Dendritic cell treated with granulocyte-macrophage colony-stimulating factor and Interleukin-4, amounts not matched to agents 40 ng/mL and 50 ng/mL, for 4 days (primary cell): ENCODE data around the gene DDN.

Experiments used
- H3K27ac Mint-ChIP-seq: one replicate; pipeline ENCODE4 v1.8.0; 2022; ENCODE audit warnings: mild to moderate bottlenecking, mixed read lengths
- H3K27me3 Mint-ChIP-seq: one replicate; pipeline ENCODE4 v1.8.0; 2022; ENCODE audit warnings: mild to moderate bottlenecking, mixed read lengths
- H3K36me3 Mint-ChIP-seq: one replicate; pipeline ENCODE4 v1.8.0; 2022; ENCODE audit warnings: low read depth, mixed read lengths
- H3K4me1 Mint-ChIP-seq: one replicate; pipeline ENCODE4 v1.8.0; 2022; ENCODE audit warnings: low read depth, mixed read lengths
- H3K4me3 Mint-ChIP-seq: one replicate; pipeline ENCODE4 v1.8.0; 2022; ENCODE audit warnings: mild to moderate bottlenecking, moderate library complexity, mixed read lengths
- H3K9me3 Mint-ChIP-seq: one replicate; pipeline ENCODE4 v1.8.0; 2022; ENCODE audit warnings: mixed read lengths
- intact Hi-C: fragments of 100-400 bp; cut with micrococcal nuclease; formaldehyde crosslinking; loops from one replicate; pipeline ENCODE4 v1.15.0; 2022

Gene DDN

GRCh38 chr12:48966177-48966895 is 32.8 kb downstream of the DDN start:
- Mint-ChIP-seq H3K4me1 (peaks cover 49% of the 10 kb centered on the region), H3K9me3 (no peaks in the 10 kb centered on the region), H3K36me3 (no peaks in the 10 kb centered on the region), H3K4me3 (no peak overlapping the region), H3K27me3 (peaks cover 45% of the 10 kb centered on the region), H3K27ac (no peak overlapping the region)
- intact Hi-C loops, result no loop called here

- Mint-ChIP-seq H3K36me3 (no peaks in the 10 kb centered on the region), H3K4me1 (peaks cover 39% of the 10 kb centered on the region), H3K27me3 (peaks cover 38% of the 10 kb centered on the region), H3K9me3 (no peaks in the 10 kb centered on the region), H3K4me3 (no peak overlapping the region), H3K27ac (no peak overlapping the region)
- intact Hi-C loops, result no loop called here
Observed at GRCh38 chr12:48965298-48965838, 33.8 kb downstream of the DDN start.

GRCh38 chr12:48961801-48962200 is 37.4 kb downstream of the DDN start:
- Mint-ChIP-seq H3K36me3 (peaks cover 8% of the 10 kb centered on the region), H3K9me3 (no peaks in the 10 kb centered on the region), H3K27me3 (peaks cover 17% of the 10 kb centered on the region), H3K4me3 (no peak overlapping the region), H3K4me1 (peaks cover 32% of the 10 kb centered on the region), H3K27ac (no peak overlapping the region)
- intact Hi-C loops, result no loop called here

- H3K36me3 Mint-ChIP-seq, result peaks cover 13% of the 10 kb centered on the region
- peaks cover 17% of the 10 kb centered on the region for H3K27me3 Mint-ChIP-seq
- H3K27ac Mint-ChIP-seq, result no peak overlapping the region
- intact Hi-C loops, result no loop called here
- no peak overlapping the region for H3K4me3 Mint-ChIP-seq
- H3K9me3 Mint-ChIP-seq, result no peaks in the 10 kb centered on the region
- H3K4me1 Mint-ChIP-seq, result peaks cover 30% of the 10 kb centered on the region
Observed at GRCh38 chr12:48961331-48961730, 37.8 kb downstream of the DDN start.

GRCh38 chr12:48960834-48961233 is 38.3 kb downstream of the DDN start:
- peaks cover 18% of the 10 kb centered on the region for H3K36me3 Mint-ChIP-seq
- H3K4me1 Mint-ChIP-seq, result peaks cover 30% of the 10 kb centered on the region
- H3K4me3 Mint-ChIP-seq, result no peak overlapping the region
- intact Hi-C loops, result no loop called here
- peaks cover 14% of the 10 kb centered on the region for H3K27me3 Mint-ChIP-seq
- no peak overlapping the region for H3K27ac Mint-ChIP-seq
- H3K9me3 Mint-ChIP-seq, result no peaks in the 10 kb centered on the region

GRCh38 chr12:48958049-48958388 is 41.2 kb downstream of the DDN start:
- Mint-ChIP-seq H3K4me3 (peak overlapping the region; percentile 95), H3K27me3 (peaks cover 10% of the 10 kb centered on the region), H3K9me3 (no peaks in the 10 kb centered on the region), H3K27ac (peak overlapping the region; percentile 94), H3K4me1 (peaks cover 37% of the 10 kb centered on the region), H3K36me3 (peaks cover 28% of the 10 kb centered on the region)
- intact Hi-C loops, result no loop called here

- no peaks in the 10 kb centered on the region for H3K9me3 Mint-ChIP-seq
- peaks cover 42% of the 10 kb centered on the region for H3K4me1 Mint-ChIP-seq
- intact Hi-C loops, result no loop called here
- H3K4me3 Mint-ChIP-seq, result peak within 1 kb of the TSS; percentile 95
- H3K27ac Mint-ChIP-seq, result peak within 1 kb of the TSS; percentile 94
- peaks cover 35% of the 10 kb centered on the region for H3K36me3 Mint-ChIP-seq
- peaks cover 10% of the 10 kb centered on the region for H3K27me3 Mint-ChIP-seq
Observed at GRCh38 chr12:48957141-48958048, 41.8 kb downstream of the DDN start, which contains the start of gene ARF3. ARF3 (minus strand) TSS chr12:48957487; CDS start chr12:48941095, 16,392 bp downstream.

GRCh38 chr12:48956279-48957140 is 42.7 kb downstream of the DDN start:
- Mint-ChIP-seq H3K9me3 (no peaks in the 10 kb centered on the region), H3K27ac (peak overlapping the region; percentile 94), H3K36me3 (peaks cover 43% of the 10 kb centered on the region), H3K4me3 (peak overlapping the region; percentile 95), H3K27me3 (peaks cover 7% of the 10 kb centered on the region), H3K4me1 (peaks cover 46% of the 10 kb centered on the region)
- intact Hi-C loops, result loop anchor here (1.0 kb wide), 1 partner anchor 104 kb away; the partner anchor contains the start of gene DDX23

GRCh38 chr12:48954841-48955501 is 44.2 kb downstream of the DDN start:
- Mint-ChIP-seq H3K4me1 (peaks cover 51% of the 10 kb centered on the region), H3K27me3 (peaks cover 4% of the 10 kb centered on the region), H3K4me3 (peak overlapping the region; percentile 13), H3K36me3 (peaks cover 58% of the 10 kb centered on the region), H3K27ac (peak overlapping the region; percentile 94), H3K9me3 (no peaks in the 10 kb centered on the region)
- intact Hi-C loops, result no loop called here

- H3K4me1 Mint-ChIP-seq, result peaks cover 51% of the 10 kb centered on the region
- no peaks in the 10 kb centered on the region for H3K27me3 Mint-ChIP-seq
- no peaks in the 10 kb centered on the region for H3K9me3 Mint-ChIP-seq
- H3K4me3 Mint-ChIP-seq, result no peak overlapping the region
- no peak overlapping the region for H3K27ac Mint-ChIP-seq
- intact Hi-C loops, result no loop called here
- peaks cover 67% of the 10 kb centered on the region for H3K36me3 Mint-ChIP-seq
Observed at GRCh38 chr12:48954061-48954460, 45.1 kb downstream of the DDN start.

- H3K4me1 Mint-ChIP-seq, result peaks cover 50% of the 10 kb centered on the region
- H3K9me3 Mint-ChIP-seq, result no peaks in the 10 kb centered on the region
- intact Hi-C loops, result no loop called here
- no peak overlapping the region for H3K4me3 Mint-ChIP-seq
- H3K27ac Mint-ChIP-seq, result no peak overlapping the region
- H3K36me3 Mint-ChIP-seq, result peaks cover 80% of the 10 kb centered on the region
- H3K27me3 Mint-ChIP-seq, result no peaks in the 10 kb centered on the region
Observed at GRCh38 chr12:48952691-48953090, 46.5 kb downstream of the DDN start.

GRCh38 chr12:48947727-48948126 is 51.4 kb downstream of the DDN start:
- H3K36me3 Mint-ChIP-seq, result peaks cover 88% of the 10 kb centered on the region
- intact Hi-C loops, result no loop called here
- H3K27me3 Mint-ChIP-seq, result no peaks in the 10 kb centered on the region
- no peaks in the 10 kb centered on the region for H3K9me3 Mint-ChIP-seq
- H3K4me3 Mint-ChIP-seq, result no peak overlapping the region
- H3K27ac Mint-ChIP-seq, result no peak overlapping the region
- peaks cover 38% of the 10 kb centered on the region for H3K4me1 Mint-ChIP-seq

- intact Hi-C loops, result no loop called here
- H3K27me3 Mint-ChIP-seq, result no peaks in the 10 kb centered on the region
- H3K36me3 Mint-ChIP-seq, result peaks cover 88% of the 10 kb centered on the region
- no peaks in the 10 kb centered on the region for H3K9me3 Mint-ChIP-seq
- H3K27ac Mint-ChIP-seq, result peak overlapping the region; percentile 36
- no peak overlapping the region for H3K4me3 Mint-ChIP-seq
- H3K4me1 Mint-ChIP-seq, result peaks cover 38% of the 10 kb centered on the region
Observed at GRCh38 chr12:48946943-48947342, 52.2 kb downstream of the DDN start.
